KOPT-K1 (cell line): ENCODE data around the gene EEF1AKMT4.

Source experiments
- H3K27ac ChIP-seq: fragments of 200-600 bp; sonication (generic); 2 replicates; pipeline ENCODE4 v1.5.1; 2016; ENCODE audit warnings: antibody characterized with exemption, mild to moderate bottlenecking, low read depth, low read length; ENCODE audit not compliant: poor library complexity, severe bottlenecking
- H3K36me3 ChIP-seq: fragments of 200-600 bp; sonication (generic); 2 replicates; pipeline ENCODE4 v1.5.1; 2017; ENCODE audit warnings: antibody characterized with exemption, mild to moderate bottlenecking, low read length, moderate library complexity; ENCODE audit not compliant: insufficient read depth
- H3K9me3 ChIP-seq: fragments of 200-600 bp; sonication (generic); 2 replicates; pipeline ENCODE4 v1.5.1; 2017; ENCODE audit warnings: antibody characterized with exemption, low read length, mild to moderate bottlenecking; ENCODE audit not compliant: insufficient read depth, poor library complexity, severe bottlenecking

The EEF1AKMT4 gene

DNA sequence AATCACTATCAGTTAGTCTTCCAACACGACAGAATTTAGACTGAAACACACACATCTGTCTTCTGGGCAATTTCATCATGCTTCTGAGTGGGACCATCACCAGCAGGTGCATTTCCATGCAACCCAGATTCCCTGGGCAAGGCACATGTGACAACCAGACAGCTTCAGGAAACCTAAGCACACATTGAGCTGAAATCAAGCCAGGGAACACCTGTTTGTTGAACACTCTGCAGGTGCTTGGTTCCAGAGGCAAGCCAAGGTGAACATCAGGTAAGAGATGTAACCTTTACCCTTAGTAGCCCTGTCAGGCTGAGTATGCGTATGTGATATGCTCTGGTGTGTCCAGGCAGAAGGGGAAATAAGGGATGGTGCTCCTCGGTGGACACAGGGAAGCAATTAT lies 46.3 kb downstream of the EEF1AKMT4 start:
- no peak overlapping the region for H3K27ac ChIP-seq
- H3K36me3 ChIP-seq: peaks cover 7% of the 10 kb centered on the region
- H3K9me3 ChIP-seq: no peaks in the 10 kb centered on the region

DNA sequence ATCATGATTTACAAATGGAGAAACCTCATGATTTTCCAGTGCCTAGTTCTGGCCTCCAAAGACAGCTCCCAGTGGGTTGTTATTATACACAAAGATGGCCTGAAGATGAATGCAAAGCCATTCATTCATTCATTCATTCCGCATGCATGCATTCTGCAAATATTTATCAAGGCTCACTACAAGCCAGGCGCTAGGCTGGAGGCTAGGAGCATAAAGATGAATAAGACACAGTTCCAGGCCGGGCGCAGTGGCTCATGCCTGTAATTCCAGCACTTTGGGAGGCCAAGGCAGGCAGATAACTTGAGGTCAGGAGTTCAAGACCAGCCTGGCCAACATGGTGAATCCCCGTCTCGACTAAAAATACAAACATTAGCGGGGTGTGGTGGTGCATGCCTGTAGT lies 47.1 kb downstream of the EEF1AKMT4 start:
- H3K36me3 ChIP-seq: peaks cover 16% of the 10 kb centered on the region
- no peaks in the 10 kb centered on the region for H3K9me3 ChIP-seq

DNA sequence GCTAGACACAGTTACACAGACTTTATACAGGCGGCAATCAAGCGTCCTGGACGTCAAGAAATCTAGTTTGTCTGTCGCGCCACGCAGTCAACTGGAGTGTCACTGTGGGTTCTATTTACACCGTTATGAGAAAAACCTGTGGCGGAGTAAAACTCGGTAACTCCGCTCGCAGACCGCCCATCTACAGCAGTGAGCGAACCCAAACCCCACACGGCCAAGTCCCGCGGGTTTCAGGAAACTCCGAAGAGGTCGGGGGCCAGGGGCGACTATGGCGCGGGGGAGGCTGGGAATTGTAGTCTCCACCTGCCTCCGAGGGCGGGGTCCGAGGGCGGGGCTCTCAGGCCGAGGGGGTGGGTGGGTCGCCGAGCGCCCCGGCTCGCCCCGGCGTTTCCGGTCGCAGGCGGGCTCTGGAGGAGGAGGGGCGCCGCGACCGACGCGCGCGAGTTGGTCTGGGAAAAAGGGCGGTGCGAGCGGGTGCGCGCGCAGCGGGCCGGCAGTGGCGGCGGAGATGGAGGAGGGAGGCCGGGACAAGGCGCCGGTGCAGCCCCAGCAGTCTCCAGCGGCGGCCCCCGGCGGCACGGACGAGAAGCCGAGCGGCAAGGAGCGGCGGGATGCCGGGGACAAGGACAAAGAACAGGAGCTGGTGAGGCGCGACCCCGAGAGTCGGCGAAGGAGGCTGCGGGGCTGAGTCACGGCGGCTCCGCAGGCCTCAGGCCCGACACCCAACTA lies 49.5 kb downstream of the EEF1AKMT4 start, which contains the start of gene PSMD2:
Gene PSMD2 (plus strand): TSS at position 483 of the 729 bp plus-strand sequence. CDS start 26 bp downstream, at position 509.
- H3K9me3 ChIP-seq: no peaks in the 10 kb centered on the region
- peaks cover 39% of the 10 kb centered on the region for H3K36me3 ChIP-seq
- H3K27ac ChIP-seq: peak within 1 kb of the TSS; percentile 67

More for the DNA sequence above, 47.1 kb downstream of the EEF1AKMT4 start:
- H3K27ac ChIP-seq: no peak overlapping the region

DNA sequence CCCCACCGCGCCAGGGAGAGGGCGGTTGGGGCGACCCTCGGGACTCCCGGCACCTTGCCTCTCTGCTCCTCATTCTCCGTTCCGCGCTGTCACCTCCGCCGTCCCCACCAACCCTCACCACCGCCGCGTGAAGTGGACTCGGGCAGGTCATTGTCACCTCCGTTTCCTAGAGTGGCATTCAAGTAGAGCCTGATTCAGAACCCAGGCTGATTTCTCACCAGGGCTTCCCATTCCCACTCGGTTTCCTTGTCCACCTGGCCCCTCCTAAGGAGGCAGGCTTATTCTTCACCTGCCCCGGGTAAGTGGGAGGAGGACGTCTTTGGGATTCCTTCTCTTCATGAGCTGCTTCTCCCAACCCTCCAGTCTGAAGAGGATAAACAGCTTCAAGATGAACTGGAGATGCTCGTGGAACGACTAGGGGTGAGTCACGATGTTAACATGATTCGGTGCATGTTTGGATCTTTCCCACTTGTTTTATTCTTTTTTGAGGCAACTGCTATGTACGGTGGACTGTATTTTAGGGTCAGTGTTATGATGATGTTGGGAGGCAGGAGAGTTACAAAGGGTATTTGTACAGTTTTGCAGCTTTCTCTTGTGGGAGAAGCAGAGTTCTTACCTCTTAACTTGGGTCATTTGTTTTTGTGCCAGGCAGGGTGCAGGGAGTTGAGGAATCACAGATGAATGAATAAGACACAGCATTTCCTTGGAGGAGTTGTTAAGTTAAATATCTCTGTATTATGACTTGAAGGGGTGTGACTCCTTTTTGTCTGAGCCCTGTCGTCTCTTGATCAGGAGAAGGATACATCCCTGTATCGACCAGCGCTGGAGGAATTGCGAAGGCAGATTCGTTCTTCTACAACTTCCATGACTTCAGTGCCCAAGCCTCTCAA lies 50.3 kb downstream of the EEF1AKMT4 start:
- Histone ChIP-seq H3K36me3 (peaks cover 47% of the 10 kb centered on the region), H3K9me3 (no peaks in the 10 kb centered on the region), H3K27ac (peak overlapping the region; percentile 67)

DNA sequence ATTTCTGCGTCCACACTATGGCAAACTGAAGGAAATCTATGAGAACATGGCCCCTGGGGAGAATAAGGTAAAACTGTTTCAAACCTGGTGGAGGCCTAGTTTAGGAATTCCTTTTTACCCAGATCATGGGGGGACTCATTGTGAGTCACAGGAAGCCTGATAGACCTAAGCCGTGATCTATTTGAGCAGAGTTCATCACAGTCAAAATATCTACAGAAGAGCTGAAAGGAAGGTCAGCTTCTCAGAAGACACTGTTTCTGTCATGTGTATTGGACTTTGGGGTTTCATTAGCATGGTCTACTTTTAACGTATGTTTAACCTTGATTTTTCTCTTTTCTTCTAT lies 50.9 kb downstream of the EEF1AKMT4 start:
- Histone ChIP-seq H3K9me3 (no peaks in the 10 kb centered on the region), H3K27ac (peak overlapping the region; percentile 67), H3K36me3 (peaks cover 53% of the 10 kb centered on the region)

DNA sequence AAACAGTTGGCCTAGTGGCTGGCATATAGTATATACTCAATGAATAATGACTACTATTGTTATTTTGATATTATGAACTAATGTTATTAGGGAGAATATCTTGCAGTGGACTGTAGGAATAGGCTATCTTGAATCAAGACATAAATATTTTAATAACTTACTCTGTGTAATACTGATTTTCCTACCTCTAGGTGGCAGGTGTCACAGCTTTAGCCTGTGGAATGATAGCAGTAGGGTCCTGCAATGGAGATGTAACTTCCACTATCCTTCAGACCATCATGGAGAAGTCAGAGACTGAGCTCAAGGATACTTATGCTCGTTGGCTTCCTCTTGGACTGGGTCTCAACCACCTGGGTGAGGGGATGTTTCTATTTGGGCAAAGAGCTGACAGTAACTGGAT lies 56.1 kb downstream of the EEF1AKMT4 start:
- no peak overlapping the region for H3K27ac ChIP-seq
- H3K9me3 ChIP-seq: no peaks in the 10 kb centered on the region
- peaks cover 88% of the 10 kb centered on the region for H3K36me3 ChIP-seq

DNA sequence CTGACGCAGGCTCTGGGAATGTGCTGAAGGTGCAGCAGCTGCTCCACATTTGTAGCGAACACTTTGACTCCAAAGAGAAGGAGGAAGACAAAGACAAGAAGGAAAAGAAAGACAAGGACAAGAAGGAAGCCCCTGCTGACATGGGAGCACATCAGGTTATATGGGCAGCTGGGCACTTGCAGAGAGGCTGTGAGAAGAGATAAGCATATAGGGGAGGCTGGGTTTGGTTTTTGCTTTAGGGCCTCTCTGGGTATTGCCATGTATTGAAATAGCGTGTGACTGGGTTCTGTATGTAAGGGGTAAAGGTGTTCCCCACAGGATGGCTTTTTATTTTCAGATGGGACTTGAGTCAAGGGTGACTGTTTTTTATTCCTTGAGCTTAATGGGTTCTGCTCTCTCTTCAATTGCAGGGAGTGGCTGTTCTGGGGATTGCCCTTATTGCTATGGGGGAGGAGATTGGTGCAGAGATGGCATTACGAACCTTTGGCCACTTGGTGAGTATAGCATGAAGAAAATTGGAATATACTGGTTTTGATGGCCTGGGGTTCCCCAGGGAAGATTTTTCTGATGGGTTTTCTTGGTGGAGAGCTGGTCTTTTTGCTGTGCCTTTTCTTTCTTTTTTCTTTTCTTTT lies 57.0 kb downstream of the EEF1AKMT4 start:
- peaks cover 79% of the 10 kb centered on the region for H3K36me3 ChIP-seq
- no peaks in the 10 kb centered on the region for H3K9me3 ChIP-seq
- H3K27ac ChIP-seq: no peak overlapping the region

DNA sequence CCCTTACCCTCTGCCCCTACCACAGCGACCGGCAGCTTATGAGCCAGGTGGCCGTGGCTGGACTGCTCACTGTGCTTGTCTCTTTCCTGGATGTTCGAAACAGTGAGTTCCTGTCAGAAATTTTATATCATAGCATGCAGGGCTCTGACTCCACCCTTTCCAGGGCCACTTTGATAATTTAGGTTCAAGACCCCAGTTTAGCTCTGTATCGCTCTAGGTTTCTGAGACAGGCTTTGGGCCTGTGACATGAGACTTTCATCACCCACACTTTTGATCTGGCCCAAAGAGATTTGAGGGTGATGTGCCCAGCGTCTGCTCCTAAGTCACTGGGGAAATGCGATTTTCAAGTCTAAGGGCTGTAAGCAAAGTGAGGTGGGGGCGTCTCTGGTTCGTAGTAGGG lies 58.4 kb downstream of the EEF1AKMT4 start:
- Histone ChIP-seq H3K36me3 (peaks cover 64% of the 10 kb centered on the region), H3K27ac (no peak overlapping the region), H3K9me3 (no peaks in the 10 kb centered on the region)
